Liver (tissue), 9 donors: ENCODE data around the gene RAB3A. TPM values are rescaled to one million over a fixed set of nuclear protein-coding genes. Genes with fewer than 3 reads are reported as not detected.

Experiments
- DNase-seq: peaks from one replicate; pipeline ENCODE4 v3.0.0-alpha.2; 2017; ENCODE audit warnings: low spot score
- H3K27ac ChIP-seq, 2 donors: one replicate each; pipeline ENCODE4 v1.7.0; 2013; ENCODE audit warnings: inconsistent platforms in 2 of 2, low read length in 2 of 2, control low read depth in 1 of 2, low read depth in 1 of 2, mild to moderate bottlenecking in 1 of 2
- H3K27me3 ChIP-seq, 4 donors: one replicate each; pipeline versions ENCODE4 v1.6.1 to v1.7.0; 2013; ENCODE audit warnings: low read length in 3 of 4, inconsistent platforms in 1 of 4, mild to moderate bottlenecking in 1 of 4, moderate library complexity in 1 of 4; ENCODE audit not compliant: control insufficient read depth in 4 of 4, insufficient read depth in 4 of 4
- H3K36me3 ChIP-seq, 4 donors: one replicate each; pipeline versions ENCODE4 v1.6.1 to v1.7.0; 2013; ENCODE audit warnings: low read length in 3 of 4, mild to moderate bottlenecking in 3 of 4, low read depth in 1 of 4, moderate library complexity in 1 of 4; ENCODE audit not compliant: control insufficient read depth in 4 of 4, insufficient read depth in 3 of 4
- H3K4me1 ChIP-seq, 4 donors: one replicate each; pipeline versions ENCODE4 v1.6.1 to v1.7.0; 2013; ENCODE audit warnings: low read length in 3 of 4, mild to moderate bottlenecking in 3 of 4, moderate library complexity in 1 of 4; ENCODE audit not compliant: control insufficient read depth in 4 of 4, insufficient read depth in 4 of 4
- H3K4me3 ChIP-seq, 3 donors: one replicate each; pipeline versions ENCODE4 v1.6.1 to v1.7.0; 2013; ENCODE audit warnings: low read length in 3 of 3, control low read depth in 1 of 3, low read depth in 1 of 3, mild to moderate bottlenecking in 1 of 3
- H3K9ac ChIP-seq, 2 donors: one replicate each; pipeline ENCODE4 v1.7.0; 2013; ENCODE audit warnings: low read length in 2 of 2, mild to moderate bottlenecking in 2 of 2, moderate library complexity in 2 of 2, control low read depth in 1 of 2, low read depth in 1 of 2
- H3K9me3 ChIP-seq, 4 donors: one replicate each; pipeline versions ENCODE4 v1.6.1 to v1.7.0; 2013; ENCODE audit warnings: low read length in 3 of 4; ENCODE audit not compliant: control insufficient read depth in 4 of 4
- CTCF ChIP-seq: fragments of 150-350 bp; IDR thresholded peaks from 2 replicates; pipeline ENCODE4 v1.5.1; 2017; ENCODE audit warnings: improper control_type of control experiment, low read depth, low read length; ENCODE audit not compliant: missing input control
- EGR1 ChIP-seq, 2 donors: IDR thresholded peaks; 2 replicates each; pipeline ENCODE4 v1.6.1; 2016 to 2018; ENCODE audit warnings: antibody characterized with exemption in 2 of 2, low read depth in 2 of 2
- FOXA1 ChIP-seq: IDR thresholded peaks from 2 replicates; pipeline ENCODE4 v1.6.1; 2016; ENCODE audit warnings: antibody characterized with exemption
- FOXA2 ChIP-seq: IDR thresholded peaks from 2 replicates; pipeline ENCODE4 v1.6.1; 2016; ENCODE audit warnings: antibody characterized with exemption
- MAX ChIP-seq: IDR thresholded peaks from 2 replicates; pipeline ENCODE4 v1.6.1; 2016; ENCODE audit warnings: antibody characterized with exemption
- NR2F2 ChIP-seq: IDR thresholded peaks from 2 replicates; pipeline ENCODE4 v1.6.1; 2016; ENCODE audit warnings: antibody characterized with exemption
- RXRA ChIP-seq, 2 donors: IDR thresholded peaks; 2 replicates each; pipeline ENCODE4 v1.6.1; 2017 to 2018; ENCODE audit warnings: antibody characterized with exemption in 2 of 2, mild to moderate bottlenecking in 1 of 2
- WGBS: extraction: QIAGEN DNeasy Blood & Tissue Kit; methylation state at CpG from one replicate; pipeline ENCODE4 v1.1.7; 2013; 5-methylcytosine and 5-hydroxymethylcytosine counted together
- polyA plus RNA-seq, 2 donors: library from polyadenylated mRNA; stranded (reverse) in 1 of 2; unstranded in 1 of 2; fragments of 200-250 nt in 1 of 2; fragments of >200 nt in 1 of 2; fragmentation: Nextera tagmentation in 1 of 2; extraction: Ambion mirVana in 1 of 2; gene quantifications; one replicate each; pipeline versions ENCODE4 v1.2.1 to v1.2.3, GENCODE V29; 2013 to 2015
- total RNA-seq, 2 donors: library from RNA; depleted of rRNA; stranded (reverse); fragments of >200 nt; gene quantifications; one replicate each; pipeline ENCODE4 v1.2.3, GENCODE V29; 2014
- TF ChIP-seq, protein P1 (sequence below): IDR thresholded peaks from 2 replicates; pipeline ENCODE4 v1.6.1; 2016; ENCODE audit warnings: antibody characterized with exemption
- TF ChIP-seq, protein P2 (sequence below): IDR thresholded peaks from 2 replicates; pipeline ENCODE4 v1.6.1; 2016; ENCODE audit warnings: antibody characterized with exemption, mild to moderate bottlenecking
- donor health status: healthy.
- donor health status: healthy.
- donor health status: healthy.
- donor health status: healthy.
- donor health status: healthy.

The RAB3A gene
- total and polyA plus RNA-seq, 4 donors = 0.33 to 1.7 (median 0.79) TPM

DNA sequence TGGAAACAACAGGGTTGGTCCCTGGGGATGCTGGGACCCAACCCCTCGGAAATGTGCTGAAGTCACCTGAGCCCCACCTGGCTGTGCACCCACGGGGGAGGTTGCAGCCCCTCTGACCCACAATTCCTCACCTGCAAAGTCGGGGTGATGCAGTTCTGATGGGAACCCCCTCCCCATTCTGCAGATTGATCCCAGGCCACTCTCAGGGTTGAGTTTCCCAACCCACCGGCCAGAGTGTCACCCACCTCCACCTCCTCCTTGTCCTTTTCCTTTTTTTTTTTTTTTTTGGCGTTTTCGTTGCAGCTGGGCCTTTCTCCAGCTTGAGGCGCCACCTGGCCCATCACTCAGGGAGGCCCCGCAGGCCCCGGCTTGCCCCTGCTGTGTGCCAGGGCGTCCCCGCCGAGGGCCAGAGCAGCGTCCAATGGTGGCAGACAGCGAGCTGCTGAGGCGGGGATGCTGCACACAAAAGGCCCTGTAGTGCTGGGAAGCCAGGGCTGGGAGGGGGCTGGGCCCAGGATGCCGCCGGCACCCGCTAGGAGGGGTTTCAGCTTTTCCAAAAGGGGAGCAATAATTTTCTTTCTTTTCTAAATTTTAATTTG is 46.3 kb downstream of the RAB3A start (continued):
- TF ChIP-seq, protein P1, sequence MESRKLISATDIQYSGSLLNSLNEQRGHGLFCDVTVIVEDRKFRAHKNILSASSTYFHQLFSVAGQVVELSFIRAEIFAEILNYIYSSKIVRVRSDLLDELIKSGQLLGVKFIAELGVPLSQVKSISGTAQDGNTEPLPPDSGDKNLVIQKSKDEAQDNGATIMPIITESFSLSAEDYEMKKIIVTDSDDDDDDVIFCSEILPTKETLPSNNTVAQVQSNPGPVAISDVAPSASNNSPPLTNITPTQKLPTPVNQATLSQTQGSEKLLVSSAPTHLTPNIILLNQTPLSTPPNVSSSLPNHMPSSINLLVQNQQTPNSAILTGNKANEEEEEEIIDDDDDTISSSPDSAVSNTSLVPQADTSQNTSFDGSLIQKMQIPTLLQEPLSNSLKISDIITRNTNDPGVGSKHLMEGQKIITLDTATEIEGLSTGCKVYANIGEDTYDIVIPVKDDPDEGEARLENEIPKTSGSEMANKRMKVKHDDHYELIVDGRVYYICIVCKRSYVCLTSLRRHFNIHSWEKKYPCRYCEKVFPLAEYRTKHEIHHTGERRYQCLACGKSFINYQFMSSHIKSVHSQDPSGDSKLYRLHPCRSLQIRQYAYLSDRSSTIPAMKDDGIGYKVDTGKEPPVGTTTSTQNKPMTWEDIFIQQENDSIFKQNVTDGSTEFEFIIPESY = no peak

DNA sequence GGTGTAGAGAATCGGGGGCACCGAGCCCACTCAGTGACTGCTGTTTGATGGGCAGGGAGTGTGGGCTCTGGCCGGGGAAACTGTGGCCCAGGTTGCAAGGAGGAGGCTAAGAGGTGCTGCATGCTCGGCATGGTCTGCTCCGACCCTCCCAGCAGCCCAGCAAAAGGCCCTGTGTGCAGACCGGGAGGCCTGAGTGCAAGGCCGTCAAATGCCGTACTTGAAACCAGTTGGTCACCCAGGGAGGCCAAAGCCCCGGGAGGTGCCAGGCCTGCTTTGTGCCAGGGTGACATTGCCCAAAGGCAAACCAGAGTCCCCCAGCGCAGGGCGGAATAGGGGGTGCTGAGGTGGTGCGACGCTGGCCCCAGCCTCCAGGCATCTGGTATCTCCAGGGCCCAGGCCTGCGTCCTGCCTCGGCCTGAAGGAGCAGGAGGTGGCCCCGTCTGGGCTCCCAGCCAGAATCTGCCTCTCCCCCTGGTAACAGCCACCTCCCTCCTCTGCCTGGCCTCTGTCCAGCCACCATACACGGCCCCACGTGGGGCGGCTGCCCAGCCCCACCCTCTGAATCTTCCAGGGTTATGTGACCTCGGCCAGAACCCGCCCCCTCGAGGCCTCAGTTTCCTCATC is 46.9 kb downstream of the RAB3A start:
- peak overlapping the region in 1 of 2 donors; percentile 11 for H3K27ac ChIP-seq

More for the DNA sequence above, 46.9 kb downstream of the RAB3A start:
- no peak for TF ChIP-seq FOXA1
- TF ChIP-seq RXRA (IDR thresholded peaks at IDR 0.05) = no peak
- TF ChIP-seq MAX = no peak
- TF ChIP-seq EGR1 (IDR thresholded peaks at IDR 0.05; ENCODE audit: low read depth in 2 of 2) = no peak
- peak; percentile 52 for TF ChIP-seq NR2F2
- TF ChIP-seq CTCF = no peak
- TF ChIP-seq FOXA2 = no peak
- TF ChIP-seq, protein P2, sequence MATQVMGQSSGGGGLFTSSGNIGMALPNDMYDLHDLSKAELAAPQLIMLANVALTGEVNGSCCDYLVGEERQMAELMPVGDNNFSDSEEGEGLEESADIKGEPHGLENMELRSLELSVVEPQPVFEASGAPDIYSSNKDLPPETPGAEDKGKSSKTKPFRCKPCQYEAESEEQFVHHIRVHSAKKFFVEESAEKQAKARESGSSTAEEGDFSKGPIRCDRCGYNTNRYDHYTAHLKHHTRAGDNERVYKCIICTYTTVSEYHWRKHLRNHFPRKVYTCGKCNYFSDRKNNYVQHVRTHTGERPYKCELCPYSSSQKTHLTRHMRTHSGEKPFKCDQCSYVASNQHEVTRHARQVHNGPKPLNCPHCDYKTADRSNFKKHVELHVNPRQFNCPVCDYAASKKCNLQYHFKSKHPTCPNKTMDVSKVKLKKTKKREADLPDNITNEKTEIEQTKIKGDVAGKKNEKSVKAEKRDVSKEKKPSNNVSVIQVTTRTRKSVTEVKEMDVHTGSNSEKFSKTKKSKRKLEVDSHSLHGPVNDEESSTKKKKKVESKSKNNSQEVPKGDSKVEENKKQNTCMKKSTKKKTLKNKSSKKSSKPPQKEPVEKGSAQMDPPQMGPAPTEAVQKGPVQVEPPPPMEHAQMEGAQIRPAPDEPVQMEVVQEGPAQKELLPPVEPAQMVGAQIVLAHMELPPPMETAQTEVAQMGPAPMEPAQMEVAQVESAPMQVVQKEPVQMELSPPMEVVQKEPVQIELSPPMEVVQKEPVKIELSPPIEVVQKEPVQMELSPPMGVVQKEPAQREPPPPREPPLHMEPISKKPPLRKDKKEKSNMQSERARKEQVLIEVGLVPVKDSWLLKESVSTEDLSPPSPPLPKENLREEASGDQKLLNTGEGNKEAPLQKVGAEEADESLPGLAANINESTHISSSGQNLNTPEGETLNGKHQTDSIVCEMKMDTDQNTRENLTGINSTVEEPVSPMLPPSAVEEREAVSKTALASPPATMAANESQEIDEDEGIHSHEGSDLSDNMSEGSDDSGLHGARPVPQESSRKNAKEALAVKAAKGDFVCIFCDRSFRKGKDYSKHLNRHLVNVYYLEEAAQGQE = no peak
- no peaks in the 10 kb centered on the region for H3K36me3 ChIP-seq
- H3K9ac ChIP-seq = peak overlapping the region in 1 of 2 donors; percentile 62
- H3K4me1 ChIP-seq = peaks cover 10 to 51% (median 33%) of the 10 kb centered on the region in 4 donors
- no peak overlapping the region for H3K4me3 ChIP-seq
- peak; percentile 97 for DNase-seq
- H3K27me3 ChIP-seq = no peaks in the 10 kb centered on the region
- no peaks in the 10 kb centered on the region for H3K9me3 ChIP-seq
- 38% methylated on average over 22 of the region's 22 CpGs for WGBS
